HepG2 (cell line): ENCODE results near the gene GCN1. TPM values are rescaled to one million over a fixed set of nuclear protein-coding genes. Genes with fewer than 3 reads are reported as not detected.

Source experiments
- ATAC-seq: fragments of 200-7000 bp; cut with Tn5 transposase; 3 replicates; pipeline ENCODE4 v1.9.1; 2020; ENCODE audit warnings: mild to moderate bottlenecking, moderate library complexity
- BruUV-seq: library from RNA; stranded (reverse); fragments of 400-500 nt; replicated peaks from 2 replicates; lab custom pipeline; 2021; lab: Mats Ljungman, UMichigan
- CTCF ChIA-PET: fragments of 300-600 bp; formaldehyde crosslinking; extraction: SDS; loops from one replicate; lab custom pipeline; 2021; ENCODE audit warnings: low total read pairs, inconsistent platforms, low intra/inter-chr PET ratio; lab: Yijun Ruan, JAX
- POLR2A ChIA-PET: fragments of 350-600 bp; sonication (Branson Sonifier 250); formaldehyde crosslinking; loops from one replicate; lab custom pipeline; 2020; ENCODE audit warnings: antibody characterized with exemption, inconsistent platforms; lab: Yijun Ruan, JAX
- DNase-seq: peaks from one replicate; pipeline ENCODE4 v3.0.0-alpha.2; 2015; ENCODE audit warnings: low spot score
- FAIRE-seq: peaks from 3 replicates; lab custom pipeline; 2011; peaks lifted over from hg19 to GRCh38; lab: Jason Lieb, UNC
- H2AFZ ChIP-seq: one replicate; pipeline ENCODE4 v1.6.1; 2011; ENCODE audit warnings: low read length, inconsistent platforms
- H3K27ac ChIP-seq: fragments of 300-600 bp; 3 replicates; pipeline ENCODE4 v1.8.0; 2011; ENCODE audit warnings: mixed run types, mild to moderate bottlenecking, mixed read lengths, low read length, inconsistent platforms; ENCODE audit not compliant: insufficient read depth; ENCODE audit errors: extremely low read length
- H3K27me3 ChIP-seq, 2 experiments: fragments of 200-600 bp in 1 of 2; 2 replicates in 1 of 2; 3 replicates in 1 of 2; pipeline versions ENCODE4 v1.6.0 to v1.8.0; 2011; ENCODE audit warnings: low read length in 2 of 2, mild to moderate bottlenecking in 2 of 2, moderate library complexity in 2 of 2, inconsistent platforms in 1 of 2; ENCODE audit not compliant: insufficient read depth in 2 of 2, control insufficient read depth in 1 of 2
- H3K36me3 ChIP-seq, 2 experiments: fragments of 200-600 bp in 1 of 2; replicated peaks in 1 of 2; 2 replicates in 1 of 2; 3 replicates in 1 of 2; pipeline versions ENCODE4 v1.5.1 to v1.8.0; 2011; ENCODE audit warnings: low read length in 2 of 2, inconsistent platforms in 1 of 2; ENCODE audit not compliant: insufficient read depth in 2 of 2, control insufficient read depth in 1 of 2
- H3K4me1 ChIP-seq: 2 replicates; pipeline ENCODE4 v1.5.1; 2012; ENCODE audit warnings: low read length, inconsistent platforms; ENCODE audit not compliant: insufficient read depth
- H3K4me2 ChIP-seq: 2 replicates; pipeline ENCODE4 v1.6.0; 2011; ENCODE audit warnings: low read depth, low read length, inconsistent platforms
- H3K4me3 ChIP-seq, 3 experiments: fragments of 200-600 bp in 1 of 3; sonication (generic), shearing (Covaris generic) in 1 of 3; replicated peaks in 1 of 3; 2 replicates each; pipeline ENCODE4 v1.5.1; 2011 to 2016; ENCODE audit warnings: low read length in 3 of 3, inconsistent platforms in 2 of 3, low read depth in 2 of 3, mild to moderate bottlenecking in 2 of 3, control low read depth in 1 of 3, mixed read lengths in 1 of 3; ENCODE audit not compliant: insufficient read depth in 1 of 3
- H3K79me2 ChIP-seq: one replicate; pipeline ENCODE4 v1.6.1; 2011; ENCODE audit warnings: low read length, inconsistent platforms; ENCODE audit not compliant: insufficient read depth
- H3K9ac ChIP-seq: 2 replicates; pipeline ENCODE4 v1.6.0; 2011; ENCODE audit warnings: mild to moderate bottlenecking, low read depth, low read length, inconsistent platforms; ENCODE audit not compliant: insufficient read depth
- H3K9me3 ChIP-seq: 2 replicates; pipeline ENCODE4 v1.5.1; 2012; ENCODE audit warnings: mild to moderate bottlenecking, low read length
- H4K20me1 ChIP-seq: 2 replicates; pipeline ENCODE4 v1.6.0; 2011; ENCODE audit warnings: inconsistent platforms, mild to moderate bottlenecking, low read length, moderate library complexity; ENCODE audit not compliant: insufficient read depth
- GABPA ChIP-seq, 2 experiments: IDR thresholded peaks; 2 replicates each; pipeline ENCODE4 v1.6.1; 2011 to 2016; ENCODE audit warnings: low read depth in 2 of 2, low read length in 1 of 2, missing biosample characterization in 1 of 2, missing genetic modification characterization in 1 of 2
- MTERF4 ChIP-seq: sonication (generic); formaldehyde crosslinking; IDR thresholded peaks from 2 replicates; pipeline ENCODE4 v1.8.0; 2023; ENCODE audit warnings: mild to moderate bottlenecking, missing genetic modification reagents
- MXD1 ChIP-seq: sonication (generic); formaldehyde crosslinking; IDR thresholded peaks from 2 replicates; pipeline ENCODE4 v1.4.0; 2020; ENCODE audit warnings: mild to moderate bottlenecking, missing genetic modification reagents
- NFAT5 ChIP-seq: sonication (generic); formaldehyde crosslinking; IDR thresholded peaks from 2 replicates; pipeline ENCODE4 v1.4.0; 2020; ENCODE audit warnings: missing genetic modification reagents
- PAX8 ChIP-seq: sonication (generic); formaldehyde crosslinking; IDR thresholded peaks from 2 replicates; pipeline ENCODE4 v1.8.0; 2022; ENCODE audit warnings: mild to moderate bottlenecking, missing genetic modification reagents, borderline replicate concordance
- PRMT3 ChIP-seq: sonication (generic); formaldehyde crosslinking; IDR thresholded peaks from 2 replicates; pipeline ENCODE4 v1.8.1; 2022; ENCODE audit warnings: low read depth, mild to moderate bottlenecking, moderate library complexity, missing genetic modification reagents, borderline replicate concordance
- SATB2 ChIP-seq: sonication (generic); formaldehyde crosslinking; IDR thresholded peaks from 2 replicates; pipeline ENCODE4 v1.5.0; 2020; ENCODE audit warnings: missing genetic modification reagents
- THAP8 ChIP-seq: sonication (generic); formaldehyde crosslinking; IDR thresholded peaks from 2 replicates; pipeline ENCODE4 v1.5.1; 2020; ENCODE audit warnings: missing genetic modification reagents, mild to moderate bottlenecking, borderline replicate concordance
- ZNF317 ChIP-seq: sonication (generic); formaldehyde crosslinking; IDR thresholded peaks from 2 replicates; pipeline ENCODE4 v1.5.0; 2020; ENCODE audit warnings: mild to moderate bottlenecking, missing genetic modification reagents
- ZNF564 ChIP-seq: sonication (generic); formaldehyde crosslinking; IDR thresholded peaks from 2 replicates; pipeline ENCODE4 v1.8.1; 2023; ENCODE audit warnings: mild to moderate bottlenecking, missing genetic modification reagents
- ZNF709 ChIP-seq: sonication (generic); formaldehyde crosslinking; IDR thresholded peaks from 2 replicates; pipeline ENCODE4 v1.5.0; 2020; ENCODE audit warnings: mild to moderate bottlenecking, missing genetic modification reagents
- ZNF878 ChIP-seq: sonication (generic); formaldehyde crosslinking; IDR thresholded peaks from 2 replicates; pipeline ENCODE4 v1.8.1; 2023; ENCODE audit warnings: mild to moderate bottlenecking, missing genetic modification reagents, moderate library complexity
- WGBS: methylation state at CpG from one replicate; pipeline ENCODE4 v1.1.6; 2017; ENCODE audit warnings: low lambda C conversion rate; 5-methylcytosine and 5-hydroxymethylcytosine counted together
- in situ Hi-C: cut with HindIII; loops from 2 replicates; pipeline ENCODE4 v1.10.0; 2017; ENCODE audit warnings: low pct_unique_long_range_greater_than_20kb; ENCODE audit not compliant: extremely low pct_ligation_motif_present
- intact Hi-C: fragments of 100-400 bp; cut with micrococcal nuclease; formaldehyde crosslinking; loops from one replicate; pipeline ENCODE4 v1.10.0; 2022; ENCODE audit not compliant: unreplicated experiment
- polyA plus RNA-seq, 8 experiments: library from polyadenylated mRNA; depleted of rRNA in 3 of 8; stranded (reverse) in 7 of 8; unstranded in 1 of 8; fragments of >200 nt; fragmentation: Illumina TruSeq in 4 of 8; extraction: Trizol in 4 of 8; gene quantifications; 2 replicates each; pipeline versions ENCODE4 v1.2.1 to v1.2.3, GENCODE V29; 2011 to 2016; ENCODE audit warnings: low read depth in 4 of 8, missing spikeins in 1 of 8, mixed read lengths in 1 of 8; ENCODE audit not compliant: insufficient read depth in 1 of 8
- total RNA-seq, 5 experiments: library from RNA; depleted of rRNA; stranded (reverse); fragments of >200 nt; fragmentation: Illumina TruSeq; extraction: Trizol; gene quantifications; 2 replicates each; pipeline ENCODE4 v1.2.3, GENCODE V29; 2016; ENCODE audit warnings: low read depth in 1 of 5

GCN1 gene
- total and polyA plus RNA-seq, 2 of the 13 experiments (the other 11 are each of a cell fraction or from before 2014, with no cell fraction given): 58.2 to 83.0 TPM

GRCh38 chr12:120229071-120229486 lies 34.6 kb upstream of the GCN1 start (continued):
- no peak for TF ChIP-seq MXD1 (CRISPR knock-in tag)
- TF ChIP-seq ZNF564 (CRISPR knock-in tag): no peak
- TF ChIP-seq GABPA (IDR thresholded peaks at IDR 0.05; ENCODE audit: low read depth, low read length): no peak
- peak; percentile 7; the same call in 1 of the 2 replicates for TF ChIP-seq GABPA (CRISPR knock-in tag; IDR thresholded peaks at IDR 0.05; ENCODE audit: low read depth)
- peak; percentile 49; the same call in 1 of the 2 replicates for TF ChIP-seq MTERF4

GRCh38 chr12:120228291-120229070 lies 34.0 kb upstream of the GCN1 start:
- Histone ChIP-seq H3K27me3 (no peaks in the 10 kb centered on the region), H3K36me3 (peaks cover 2 to 10% of the 10 kb centered on the region in 2 experiments; a peak in 3 of 5 replicates), H3K4me2 (peak overlapping the region; percentile 97), H3K4me3 (peak overlapping the region; percentile 50 to 70 (median 58)), H3K27ac (peak overlapping the region; percentile 100), H4K20me1 (no peaks in the 10 kb centered on the region), H3K79me2 (peaks cover 7% of the 10 kb centered on the region), H3K9me3 (no peaks in the 10 kb centered on the region), H2AFZ (no peak overlapping the region), H3K4me1 (peaks cover 92% of the 10 kb centered on the region), H3K9ac (peak overlapping the region; percentile 84)
- in situ Hi-C loops (no loop called here), intact Hi-C loops (loop anchor here (1.0 kb wide), 2 partner anchors 37 to 63 kb away; partner anchors contain the start of genes PXN and RNU4-2)
- BruUV-seq: TSS peak; percentile 93
- ChIA-PET CTCF (interaction anchor here (3.3 kb wide), 1 partner anchor 38 kb away, joined by 51 read pairs; the partner anchor contains the start of gene PXN), POLR2A (interaction anchor here (0.5 to 8.7 kb wide), 25 partner anchors 9 to 752 kb away, joined by 3 to 461 read pairs (median 8); partner anchors contain the start of genes DYNLL1, PLA2G1B, POP5 and PXN)
- peak; percentile 91 for DNase-seq
- peak; percentile 81 for ATAC-seq
- peak; percentile 98 for FAIRE-seq
- WGBS: 1% methylated on average over 13 of the region's 23 CpGs
- TF ChIP-seq NFAT5 (CRISPR knock-in tag) (no peak), SATB2 (CRISPR knock-in tag) (no peak), ZNF709 (CRISPR knock-in tag) (peak; percentile 49; the same call in 1 of the 2 replicates), PRMT3 (CRISPR knock-in tag) (peak; percentile 83; the same call in 1 of the 2 replicates), ZNF317 (CRISPR knock-in tag) (no peak), THAP8 (CRISPR knock-in tag) (no peak), PAX8 (CRISPR knock-in tag) (no peak), ZNF878 (CRISPR knock-in tag) (peak; percentile 34)
